Endothelial cell (in vitro differentiated cells): ENCODE measurements around the gene SF1. TPM values are rescaled to one million over a fixed set of nuclear protein-coding genes. Genes with fewer than 3 reads are reported as not detected.

Experiments used
- DNase-seq: peaks from one replicate; pipeline ENCODE4 v3.0.0; 2021; ENCODE audit warnings: low spot score
- H3K27ac Mint-ChIP-seq: one replicate; pipeline ENCODE4 v1.8.0; 2021; ENCODE audit warnings: mixed read lengths, inconsistent platforms; ENCODE audit not compliant: unreplicated experiment
- H3K27me3 Mint-ChIP-seq: one replicate; pipeline ENCODE4 v1.8.0; 2021; ENCODE audit warnings: mild to moderate bottlenecking, moderate library complexity, mixed read lengths, inconsistent platforms; ENCODE audit not compliant: unreplicated experiment
- H3K36me3 Mint-ChIP-seq: one replicate; pipeline ENCODE4 v1.8.0; 2021; ENCODE audit warnings: mild to moderate bottlenecking, low read depth, mixed read lengths, inconsistent platforms; ENCODE audit not compliant: unreplicated experiment
- H3K4me1 Mint-ChIP-seq: one replicate; pipeline ENCODE4 v1.8.0; 2021; ENCODE audit warnings: mild to moderate bottlenecking, mixed read lengths, inconsistent platforms; ENCODE audit not compliant: unreplicated experiment
- H3K4me3 Mint-ChIP-seq: one replicate; pipeline ENCODE4 v1.8.0; 2021; ENCODE audit warnings: mild to moderate bottlenecking, mixed read lengths, inconsistent platforms; ENCODE audit not compliant: unreplicated experiment
- H3K9me3 Mint-ChIP-seq: one replicate; pipeline ENCODE4 v1.8.0; 2021; ENCODE audit warnings: mixed read lengths, inconsistent platforms; ENCODE audit not compliant: unreplicated experiment
- total RNA-seq: library from RNA; stranded (reverse); fragmentation: NEBNext Ultra II Directional; extraction: Animal tissue kit (Norgen Biotek cat#: 25700); gene quantifications from one replicate; pipeline ENCODE4 v1.2.1, GENCODE V29; 2021; ENCODE audit not compliant: unreplicated experiment
- TF ChIP-seq, protein P1 (sequence below): fragments of 200-600 bp; sonication (generic); IDR thresholded peaks from one replicate; pipeline ENCODE4 v1.5.0; 2021; ENCODE audit warnings: antibody characterized with exemption; ENCODE audit not compliant: unreplicated experiment

The SF1 gene
- total RNA-seq, 1 donor from 2014 or later: 322 TPM

DNA sequence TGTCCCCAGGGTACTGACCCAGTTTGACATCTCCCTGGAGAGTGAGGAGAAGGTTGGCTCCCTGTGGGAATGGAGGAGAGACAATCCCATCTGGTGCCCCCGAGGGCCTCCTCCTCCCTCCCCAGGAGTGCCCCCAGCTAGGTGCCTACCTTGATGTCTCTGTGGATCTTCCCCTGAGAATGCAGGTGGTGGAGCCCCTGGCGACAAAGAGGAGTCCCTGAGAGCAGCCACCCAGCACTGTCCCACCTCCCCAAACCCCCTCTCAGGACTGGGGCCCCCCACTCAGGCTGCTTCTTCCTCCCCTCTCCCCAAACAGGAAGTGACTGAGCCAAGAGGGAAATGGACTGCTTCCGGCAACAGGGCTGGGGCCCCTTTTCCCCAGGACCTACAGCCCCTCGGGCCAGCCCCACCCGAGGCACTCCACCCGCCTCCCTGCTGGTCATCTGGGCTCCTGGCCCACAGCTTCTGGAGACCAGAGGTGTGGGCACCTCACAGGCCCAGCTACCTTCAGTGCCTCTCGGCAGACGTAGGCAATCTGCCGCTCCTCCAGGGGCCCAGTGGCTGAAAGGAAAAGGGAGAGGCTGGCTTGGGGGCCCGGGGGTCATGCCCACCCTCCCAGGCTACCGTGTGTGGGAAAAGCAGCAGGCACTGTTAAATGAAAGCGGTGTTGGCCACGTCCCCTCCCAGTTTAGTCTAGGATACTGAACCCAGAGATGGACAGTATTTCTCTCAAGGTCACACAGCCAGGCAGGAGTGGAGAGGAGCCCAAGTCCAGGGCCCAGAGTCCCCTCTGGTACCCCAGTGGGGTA, 23.4 kb upstream of the SF1 start:
- Mint-ChIP-seq H3K4me1 (peaks cover 25% of the 10 kb centered on the region), H3K4me3 (peak overlapping the region; percentile 90), H3K9me3 (no peaks in the 10 kb centered on the region), H3K27me3 (peaks cover 20% of the 10 kb centered on the region), H3K36me3 (peaks cover 28% of the 10 kb centered on the region), H3K27ac (peak overlapping the region; percentile 84)
- TF ChIP-seq, protein P1, sequence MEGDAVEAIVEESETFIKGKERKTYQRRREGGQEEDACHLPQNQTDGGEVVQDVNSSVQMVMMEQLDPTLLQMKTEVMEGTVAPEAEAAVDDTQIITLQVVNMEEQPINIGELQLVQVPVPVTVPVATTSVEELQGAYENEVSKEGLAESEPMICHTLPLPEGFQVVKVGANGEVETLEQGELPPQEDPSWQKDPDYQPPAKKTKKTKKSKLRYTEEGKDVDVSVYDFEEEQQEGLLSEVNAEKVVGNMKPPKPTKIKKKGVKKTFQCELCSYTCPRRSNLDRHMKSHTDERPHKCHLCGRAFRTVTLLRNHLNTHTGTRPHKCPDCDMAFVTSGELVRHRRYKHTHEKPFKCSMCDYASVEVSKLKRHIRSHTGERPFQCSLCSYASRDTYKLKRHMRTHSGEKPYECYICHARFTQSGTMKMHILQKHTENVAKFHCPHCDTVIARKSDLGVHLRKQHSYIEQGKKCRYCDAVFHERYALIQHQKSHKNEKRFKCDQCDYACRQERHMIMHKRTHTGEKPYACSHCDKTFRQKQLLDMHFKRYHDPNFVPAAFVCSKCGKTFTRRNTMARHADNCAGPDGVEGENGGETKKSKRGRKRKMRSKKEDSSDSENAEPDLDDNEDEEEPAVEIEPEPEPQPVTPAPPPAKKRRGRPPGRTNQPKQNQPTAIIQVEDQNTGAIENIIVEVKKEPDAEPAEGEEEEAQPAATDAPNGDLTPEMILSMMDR: no peak
- peak; percentile 48 for DNase-seq

DNA sequence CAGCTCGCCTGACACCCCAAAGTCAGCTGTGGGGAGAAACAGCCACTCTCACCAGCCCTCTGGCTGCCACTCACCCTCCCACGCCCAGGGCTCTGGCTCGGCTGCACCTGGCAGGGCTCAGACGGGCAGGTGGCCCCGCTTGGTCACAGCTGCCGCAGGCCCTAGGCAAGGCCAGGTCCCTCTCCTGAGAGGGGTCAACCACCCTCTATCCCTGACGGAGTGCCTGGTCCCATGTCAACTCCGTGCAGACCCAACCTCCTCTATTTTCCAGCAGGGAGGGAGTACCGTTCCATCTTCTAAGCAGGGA, 22.8 kb upstream of the SF1 start:
- Mint-ChIP-seq H3K4me1 (peaks cover 31% of the 10 kb centered on the region), H3K4me3 (peak overlapping the region; percentile 90), H3K27ac (no peak overlapping the region), H3K27me3 (peaks cover 17% of the 10 kb centered on the region), H3K36me3 (peaks cover 24% of the 10 kb centered on the region), H3K9me3 (no peaks in the 10 kb centered on the region)
- TF ChIP-seq, protein P1: no peak
- DNase-seq: no peak

DNA sequence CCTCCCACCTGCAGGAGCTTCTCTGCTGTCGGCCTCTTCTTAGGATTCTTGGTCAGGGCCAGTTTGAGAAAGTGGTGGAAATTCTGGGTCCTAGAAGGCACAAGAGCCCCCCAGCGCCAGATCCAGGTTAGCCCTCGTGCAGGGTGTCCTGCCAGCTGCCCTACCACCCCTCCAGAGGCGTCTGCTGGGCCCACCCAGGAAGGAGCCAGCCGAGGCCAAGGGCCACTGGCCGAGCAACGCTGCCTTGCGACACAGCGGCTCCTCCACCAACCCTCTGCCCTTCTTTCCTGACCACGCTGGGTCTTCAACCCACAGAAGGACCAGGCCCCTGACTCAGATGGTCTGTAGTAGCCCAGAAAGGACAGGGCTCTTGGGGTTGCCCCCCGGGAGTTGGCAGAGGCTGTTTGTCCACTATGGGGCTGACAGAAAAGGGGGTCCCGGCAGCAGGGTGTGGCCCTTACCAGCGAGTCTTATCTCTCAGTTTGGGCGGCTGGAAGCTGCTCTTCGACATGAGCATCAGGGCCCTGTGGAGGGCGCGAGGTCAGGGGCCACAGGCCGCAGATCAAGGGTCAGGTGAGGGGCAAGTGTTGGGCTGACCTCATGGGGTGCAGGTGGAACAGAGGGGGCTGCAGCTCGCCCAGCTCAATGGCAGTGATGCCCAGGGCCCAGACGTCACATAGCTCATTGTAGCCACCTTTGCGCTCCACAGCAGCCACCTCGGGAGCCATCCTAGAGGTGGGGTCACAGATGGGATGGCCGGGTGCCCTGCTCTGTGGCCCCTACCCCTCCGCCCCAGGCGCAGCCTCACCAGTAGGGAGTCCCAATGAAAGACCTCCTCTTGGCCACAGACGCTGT, 22.2 kb upstream of the SF1 start:
- H3K4me3 Mint-ChIP-seq: peak overlapping the region; percentile 90
- H3K27me3 Mint-ChIP-seq: peaks cover 14% of the 10 kb centered on the region
- H3K4me1 Mint-ChIP-seq: peaks cover 36% of the 10 kb centered on the region
- TF ChIP-seq, protein P1: no peak
- H3K9me3 Mint-ChIP-seq: no peaks in the 10 kb centered on the region
- peak overlapping the region; percentile 61 for H3K27ac Mint-ChIP-seq
- H3K36me3 Mint-ChIP-seq: peaks cover 25% of the 10 kb centered on the region
- no peak for DNase-seq

DNA sequence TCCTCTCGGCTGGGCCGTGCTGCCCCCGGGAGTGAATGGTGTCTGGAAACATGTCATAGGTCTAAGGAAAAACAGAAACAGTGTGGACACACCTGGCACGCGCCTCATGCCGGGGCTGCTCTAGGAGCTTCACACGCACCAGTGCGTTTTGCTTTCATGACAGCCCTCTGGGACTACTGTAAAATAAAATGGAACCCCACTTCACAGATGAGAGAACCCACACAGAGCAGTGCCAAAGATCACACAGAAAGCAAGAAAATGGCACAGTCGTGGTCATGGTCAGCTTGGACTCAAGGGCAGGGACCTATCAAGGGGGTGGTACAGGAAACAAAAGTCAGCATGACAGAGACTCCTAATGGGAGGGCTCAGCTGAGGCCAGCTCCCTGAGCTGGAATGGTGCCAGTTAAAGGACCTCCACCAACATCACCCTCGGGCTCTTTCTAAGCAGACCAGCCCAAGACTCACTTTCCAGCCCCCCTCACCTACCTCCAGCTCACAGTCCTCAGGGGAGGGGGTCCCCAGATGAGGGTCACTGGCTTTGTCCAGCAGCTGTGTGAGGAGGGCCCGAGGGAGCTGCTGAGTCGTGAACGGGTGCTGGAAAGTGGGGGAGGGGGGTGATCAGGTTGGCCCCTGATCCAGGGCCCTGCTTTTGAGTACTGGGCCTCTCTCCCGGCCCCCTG, 21.4 kb upstream of the SF1 start:
- peaks cover 25% of the 10 kb centered on the region for H3K36me3 Mint-ChIP-seq
- peaks cover 40% of the 10 kb centered on the region for H3K4me1 Mint-ChIP-seq
- no peaks in the 10 kb centered on the region for H3K9me3 Mint-ChIP-seq
- TF ChIP-seq, protein P1: no peak
- H3K27ac Mint-ChIP-seq: peak overlapping the region; percentile 66
- peak overlapping the region; percentile 83 for H3K4me3 Mint-ChIP-seq
- DNase-seq: no peak
- H3K27me3 Mint-ChIP-seq: peaks cover 17% of the 10 kb centered on the region
